WTC11 (cell line): ENCODE data around the gene TCF7.

ENCODE experiments used
- ZBTB21 ChIP-seq: sonication (generic); formaldehyde crosslinking; IDR thresholded peaks from 2 replicates; pipeline ENCODE4 v1.8.1; 2023; ENCODE audit warnings: mild to moderate bottlenecking, missing genetic modification reagents, borderline replicate concordance
- ZNF263 ChIP-seq: sonication (generic); formaldehyde crosslinking; IDR thresholded peaks from 2 replicates; pipeline ENCODE4 v1.8.1; 2022; ENCODE audit warnings: low read depth, mild to moderate bottlenecking, moderate library complexity, missing genetic modification reagents
- TF ChIP-seq, protein P1 (sequence below): fragments of 200-600 bp; IDR thresholded peaks from 2 replicates; pipeline ENCODE4 v1.8.0; 2022; ENCODE audit warnings: antibody characterized with exemption
- TF ChIP-seq, protein P2 (sequence below): fragments of 250-450 bp; sonication (Bioruptor Pico); IDR thresholded peaks from 2 replicates; pipeline ENCODE4 v2.1.2; 2022; ENCODE audit warnings: mild to moderate bottlenecking, moderate library complexity
- TF ChIP-seq, protein P3 (sequence below): sonication (generic); formaldehyde crosslinking; IDR thresholded peaks from 2 replicates; pipeline ENCODE4 v1.8.1; 2022; ENCODE audit warnings: low read depth, mild to moderate bottlenecking, moderate library complexity, missing genetic modification reagents, borderline replicate concordance

DNA sequence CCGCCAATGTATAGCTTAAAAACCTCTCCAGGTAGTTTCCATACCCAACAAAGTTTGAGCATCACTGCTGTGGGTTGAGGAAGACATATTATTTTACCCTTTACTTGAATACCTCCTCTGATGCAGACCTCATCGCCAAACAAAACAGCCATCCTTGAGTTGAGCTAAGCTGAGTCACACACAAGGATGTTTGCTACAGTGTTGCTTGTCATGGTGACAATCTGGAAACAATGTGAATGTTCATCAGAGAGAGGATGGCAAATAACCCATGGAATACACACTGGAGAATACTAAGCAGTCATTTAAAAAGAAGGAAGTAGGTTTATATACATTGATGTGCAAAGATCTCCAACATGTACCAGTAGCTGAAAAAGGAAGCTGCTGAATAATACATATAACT, 41.1 kb upstream of the TCF7 start:
- TF ChIP-seq, protein P1, sequence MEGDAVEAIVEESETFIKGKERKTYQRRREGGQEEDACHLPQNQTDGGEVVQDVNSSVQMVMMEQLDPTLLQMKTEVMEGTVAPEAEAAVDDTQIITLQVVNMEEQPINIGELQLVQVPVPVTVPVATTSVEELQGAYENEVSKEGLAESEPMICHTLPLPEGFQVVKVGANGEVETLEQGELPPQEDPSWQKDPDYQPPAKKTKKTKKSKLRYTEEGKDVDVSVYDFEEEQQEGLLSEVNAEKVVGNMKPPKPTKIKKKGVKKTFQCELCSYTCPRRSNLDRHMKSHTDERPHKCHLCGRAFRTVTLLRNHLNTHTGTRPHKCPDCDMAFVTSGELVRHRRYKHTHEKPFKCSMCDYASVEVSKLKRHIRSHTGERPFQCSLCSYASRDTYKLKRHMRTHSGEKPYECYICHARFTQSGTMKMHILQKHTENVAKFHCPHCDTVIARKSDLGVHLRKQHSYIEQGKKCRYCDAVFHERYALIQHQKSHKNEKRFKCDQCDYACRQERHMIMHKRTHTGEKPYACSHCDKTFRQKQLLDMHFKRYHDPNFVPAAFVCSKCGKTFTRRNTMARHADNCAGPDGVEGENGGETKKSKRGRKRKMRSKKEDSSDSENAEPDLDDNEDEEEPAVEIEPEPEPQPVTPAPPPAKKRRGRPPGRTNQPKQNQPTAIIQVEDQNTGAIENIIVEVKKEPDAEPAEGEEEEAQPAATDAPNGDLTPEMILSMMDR = no peak
- TF ChIP-seq ZBTB21 (no peak), ZNF263 (CRISPR knock-in tag) (no peak)
- TF ChIP-seq, protein P2, sequence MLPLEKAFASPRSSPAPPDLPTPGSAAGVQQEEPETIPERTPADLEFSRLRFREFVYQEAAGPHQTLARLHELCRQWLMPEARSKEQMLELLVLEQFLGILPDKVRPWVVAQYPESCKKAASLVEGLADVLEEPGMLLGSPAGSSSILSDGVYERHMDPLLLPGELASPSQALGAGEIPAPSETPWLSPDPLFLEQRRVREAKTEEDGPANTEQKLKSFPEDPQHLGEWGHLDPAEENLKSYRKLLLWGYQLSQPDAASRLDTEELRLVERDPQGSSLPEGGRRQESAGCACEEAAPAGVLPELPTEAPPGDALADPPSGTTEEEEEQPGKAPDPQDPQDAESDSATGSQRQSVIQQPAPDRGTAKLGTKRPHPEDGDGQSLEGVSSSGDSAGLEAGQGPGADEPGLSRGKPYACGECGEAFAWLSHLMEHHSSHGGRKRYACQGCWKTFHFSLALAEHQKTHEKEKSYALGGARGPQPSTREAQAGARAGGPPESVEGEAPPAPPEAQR (CRISPR knock-in tag) = no peak
- TF ChIP-seq, protein P3, sequence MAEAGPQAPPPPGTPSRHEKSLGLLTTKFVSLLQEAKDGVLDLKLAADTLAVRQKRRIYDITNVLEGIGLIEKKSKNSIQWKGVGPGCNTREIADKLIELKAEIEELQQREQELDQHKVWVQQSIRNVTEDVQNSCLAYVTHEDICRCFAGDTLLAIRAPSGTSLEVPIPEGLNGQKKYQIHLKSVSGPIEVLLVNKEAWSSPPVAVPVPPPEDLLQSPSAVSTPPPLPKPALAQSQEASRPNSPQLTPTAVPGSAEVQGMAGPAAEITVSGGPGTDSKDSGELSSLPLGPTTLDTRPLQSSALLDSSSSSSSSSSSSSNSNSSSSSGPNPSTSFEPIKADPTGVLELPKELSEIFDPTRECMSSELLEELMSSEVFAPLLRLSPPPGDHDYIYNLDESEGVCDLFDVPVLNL (CRISPR knock-in tag) = no peak
